ENCODE data around the gene PIK3C2G.

PIK3C2G gene

GRCh38 chr12:18355429-18355828, 94.1 kb downstream of the PIK3C2G start:
- DNase-seq (ENCODE audit: low read depth in 2 of 2): no peak
- no peak overlapping the region for H3K4me3 ChIP-seq (replicated peaks in 1 of 2; ENCODE audit: low read depth in 2 of 2, low read length in 2 of 2)
- TF ChIP-seq, protein P1, sequence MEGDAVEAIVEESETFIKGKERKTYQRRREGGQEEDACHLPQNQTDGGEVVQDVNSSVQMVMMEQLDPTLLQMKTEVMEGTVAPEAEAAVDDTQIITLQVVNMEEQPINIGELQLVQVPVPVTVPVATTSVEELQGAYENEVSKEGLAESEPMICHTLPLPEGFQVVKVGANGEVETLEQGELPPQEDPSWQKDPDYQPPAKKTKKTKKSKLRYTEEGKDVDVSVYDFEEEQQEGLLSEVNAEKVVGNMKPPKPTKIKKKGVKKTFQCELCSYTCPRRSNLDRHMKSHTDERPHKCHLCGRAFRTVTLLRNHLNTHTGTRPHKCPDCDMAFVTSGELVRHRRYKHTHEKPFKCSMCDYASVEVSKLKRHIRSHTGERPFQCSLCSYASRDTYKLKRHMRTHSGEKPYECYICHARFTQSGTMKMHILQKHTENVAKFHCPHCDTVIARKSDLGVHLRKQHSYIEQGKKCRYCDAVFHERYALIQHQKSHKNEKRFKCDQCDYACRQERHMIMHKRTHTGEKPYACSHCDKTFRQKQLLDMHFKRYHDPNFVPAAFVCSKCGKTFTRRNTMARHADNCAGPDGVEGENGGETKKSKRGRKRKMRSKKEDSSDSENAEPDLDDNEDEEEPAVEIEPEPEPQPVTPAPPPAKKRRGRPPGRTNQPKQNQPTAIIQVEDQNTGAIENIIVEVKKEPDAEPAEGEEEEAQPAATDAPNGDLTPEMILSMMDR (IDR thresholded peaks at IDR 0.05; ENCODE audit: low read depth, low read length): no peak

GRCh38 chr12:18358077-18358476, 96.8 kb downstream of the PIK3C2G start:
- TF ChIP-seq, protein P1 (IDR thresholded peaks at IDR 0.05; ENCODE audit: low read depth, low read length): no peak

DNA sequence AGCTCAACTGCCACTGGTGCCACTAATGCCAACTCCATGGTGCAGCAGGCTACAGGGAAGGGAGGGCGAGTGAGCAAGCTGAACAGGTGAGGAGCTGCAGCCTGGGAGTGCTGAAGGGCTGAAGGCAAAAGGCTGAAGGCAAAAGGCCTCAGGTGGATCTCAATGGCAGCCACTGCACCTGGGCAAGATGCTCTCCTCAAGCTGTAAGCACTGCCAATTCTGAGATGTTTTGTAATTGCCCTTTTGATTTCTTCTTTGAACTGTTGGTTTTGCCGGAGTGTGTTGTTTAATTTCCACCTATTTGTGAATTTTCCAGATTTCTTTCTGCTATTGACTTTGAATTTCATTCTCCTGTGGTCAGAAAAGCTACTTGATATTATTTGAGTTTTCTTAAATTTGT, 97.6 kb downstream of the PIK3C2G start:
- TF ChIP-seq, protein P1 (IDR thresholded peaks at IDR 0.05; ENCODE audit: low read depth, low read length): no peak
- no peak overlapping the region for H3K4me3 ChIP-seq (replicated peaks in 1 of 2; ENCODE audit: low read depth in 2 of 2, low read length in 2 of 2)
- DNase-seq (ENCODE audit: low read depth in 2 of 2): no peak

More at GRCh38 chr12:18358077-18358476, 96.8 kb downstream of the PIK3C2G start:
- no peak for DNase-seq (ENCODE audit: low read depth in 2 of 2)
- H3K4me3 ChIP-seq (replicated peaks in 1 of 2; ENCODE audit: low read depth in 2 of 2, low read length in 2 of 2): no peak overlapping the region

GRCh38 chr12:18361433-18361832, 100.1 kb downstream of the PIK3C2G start:
- DNase-seq (ENCODE audit: low read depth in 2 of 2): no peak
- no peak overlapping the region for H3K4me3 ChIP-seq (replicated peaks in 1 of 2; ENCODE audit: low read depth in 2 of 2, low read length in 2 of 2)
- TF ChIP-seq, protein P1 (IDR thresholded peaks at IDR 0.05; ENCODE audit: low read depth, low read length): peak; percentile 6

DNA sequence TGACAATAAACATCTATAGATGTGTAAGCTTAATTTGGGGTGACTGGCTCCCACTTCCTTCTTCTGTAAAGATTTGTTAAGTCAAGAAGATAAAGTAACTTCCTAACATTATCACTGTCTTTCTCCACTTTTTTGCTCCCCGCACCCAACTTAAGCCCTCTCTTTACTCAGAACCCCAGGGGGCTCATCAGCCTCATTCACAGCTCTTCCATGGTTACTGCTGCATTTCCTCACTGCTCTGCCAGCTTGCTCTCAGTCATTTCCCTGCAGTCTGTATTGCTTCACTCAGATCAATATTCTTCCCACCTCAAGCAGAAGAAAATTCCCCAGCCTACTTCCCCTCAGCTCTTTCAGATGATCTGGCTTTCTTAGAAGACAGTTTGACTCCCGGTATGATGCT, 102.0 kb downstream of the PIK3C2G start:
- TF ChIP-seq, protein P1 (IDR thresholded peaks at IDR 0.05; ENCODE audit: low read depth, low read length): no peak
- DNase-seq (ENCODE audit: low read depth in 2 of 2): no peak
- H3K4me3 ChIP-seq (replicated peaks in 1 of 2; ENCODE audit: low read depth in 2 of 2, low read length in 2 of 2): no peak overlapping the region

DNA sequence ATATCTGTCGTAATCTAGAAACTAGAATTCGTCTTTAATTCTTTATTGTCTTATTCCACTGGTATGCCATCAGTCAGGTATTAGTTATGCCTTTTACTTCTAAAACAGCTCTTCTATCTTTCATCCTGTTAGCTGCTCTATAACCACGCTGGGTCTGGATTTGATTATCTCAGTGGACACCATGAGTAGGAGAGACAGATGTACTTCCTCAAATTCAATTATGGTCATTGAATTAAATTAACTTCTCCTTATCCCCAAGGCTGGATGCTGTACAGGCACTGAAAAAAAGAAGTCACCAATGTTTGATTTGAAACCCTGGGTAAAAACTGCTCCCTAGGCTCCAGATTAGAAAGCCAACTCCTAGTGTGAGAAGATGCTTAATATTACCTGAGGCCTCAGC, 107.3 kb downstream of the PIK3C2G start:
- DNase-seq (ENCODE audit: low read depth in 2 of 2): no peak
- TF ChIP-seq, protein P1 (IDR thresholded peaks at IDR 0.05; ENCODE audit: low read depth, low read length): no peak
- no peak overlapping the region for H3K4me3 ChIP-seq (replicated peaks in 1 of 2; ENCODE audit: low read depth in 2 of 2, low read length in 2 of 2)

DNA sequence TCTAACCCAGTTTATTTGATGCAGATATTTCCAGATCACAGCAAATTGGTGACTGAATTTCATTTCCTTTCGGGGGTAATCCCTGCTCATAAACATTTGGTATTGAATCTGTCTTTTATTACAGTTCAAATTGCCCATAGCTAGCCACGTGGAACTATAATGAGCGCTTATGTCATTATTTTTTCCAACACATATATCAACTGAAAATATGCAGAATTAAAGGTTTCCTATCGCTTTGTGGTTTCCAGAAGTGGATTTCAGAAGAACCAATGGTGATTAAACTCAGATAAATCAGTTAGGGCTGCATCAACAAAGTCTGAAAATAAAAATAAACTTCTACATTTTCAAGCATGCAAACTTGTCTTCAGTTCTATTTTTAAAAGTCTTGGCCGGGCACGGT, 111.9 kb downstream of the PIK3C2G start:
- TF ChIP-seq, protein P1 (IDR thresholded peaks at IDR 0.05; ENCODE audit: low read depth, low read length): no peak
- H3K4me3 ChIP-seq (replicated peaks in 1 of 2; ENCODE audit: low read depth in 2 of 2, low read length in 2 of 2): no peak overlapping the region
- no peak for DNase-seq (ENCODE audit: low read depth in 2 of 2)
